Right ventricle myocardium inferior (tissue), 1 donor: Measurements from ENCODE around the gene CERS6. TPM values are rescaled to one million over a fixed set of nuclear protein-coding genes. Genes with fewer than 3 reads are reported as not detected.

ENCODE experiments used
- ATAC-seq: fragments of 200-7000 bp; cut with Tn5 transposase; one replicate; pipeline ENCODE4 v1.9.1; 2020; ENCODE audit warnings: mild to moderate bottlenecking, moderate library complexity
- DNase-seq: peaks from one replicate; pipeline ENCODE4 v3.0.0; 2021; ENCODE audit errors: missing footprints
- intact Hi-C: fragments of 100-400 bp; cut with DNase I; formaldehyde crosslinking; loops from one replicate; pipeline ENCODE4 v1.11.0; 2022
- total RNA-seq: library from RNA; stranded (reverse); fragmentation: NEBNext Ultra II Directional; extraction: Animal tissue kit (Norgen Biotek cat#: 25700); gene quantifications from one replicate; pipeline ENCODE4 v1.2.1, GENCODE V29; 2021
- donor health status: DM: no; HTN: yes; CAD: no; lungs with severe emphysema.

CERS6 gene
- total RNA-seq, 1 donor from 2014 or later = 65.7 TPM

DNA sequence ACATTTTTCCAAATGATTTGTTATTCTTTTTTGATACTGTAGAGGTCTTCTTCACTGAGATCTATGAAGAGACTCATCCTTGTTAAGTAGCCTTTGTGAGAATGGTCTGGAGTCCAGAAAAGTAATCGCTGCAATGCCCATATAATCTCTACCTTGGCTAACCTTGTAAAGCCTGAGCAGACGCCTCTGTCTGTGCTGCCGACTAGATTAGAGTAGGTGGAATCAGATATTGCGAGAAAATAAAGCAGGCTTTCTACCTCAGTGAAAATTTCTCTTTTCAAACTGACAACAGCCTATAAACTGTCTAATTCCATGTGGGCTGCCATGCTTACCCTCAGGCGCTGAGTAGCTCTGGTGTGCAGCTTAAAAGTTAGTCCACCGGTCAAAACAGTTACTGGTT is 17.5 kb upstream of the CERS6 start:
- ATAC-seq (no peak), DNase-seq (no peak)
- intact Hi-C loops = no loop called here

DNA sequence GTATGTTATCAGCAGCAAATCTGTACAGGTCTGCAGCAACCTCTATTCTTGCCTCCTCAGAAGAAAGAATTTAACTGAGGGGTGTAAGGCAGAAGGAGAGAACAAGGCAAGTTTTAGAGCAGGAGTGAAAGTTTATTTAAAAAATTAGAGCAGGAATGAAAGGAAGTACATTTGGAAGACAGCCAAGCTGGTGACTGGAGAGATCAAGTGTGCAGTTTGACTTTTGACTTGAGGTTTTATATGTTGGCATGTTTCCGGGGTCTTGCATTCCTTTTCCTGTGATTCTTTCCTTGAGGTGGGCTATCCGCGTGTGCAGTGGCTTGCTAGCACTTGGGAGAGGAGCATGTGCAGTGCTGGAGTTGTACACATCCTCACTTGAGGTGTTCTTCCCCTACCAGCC is 16.5 kb upstream of the CERS6 start:
- DNase-seq = no peak
- no peak for ATAC-seq
- intact Hi-C loops = no loop called here

DNA sequence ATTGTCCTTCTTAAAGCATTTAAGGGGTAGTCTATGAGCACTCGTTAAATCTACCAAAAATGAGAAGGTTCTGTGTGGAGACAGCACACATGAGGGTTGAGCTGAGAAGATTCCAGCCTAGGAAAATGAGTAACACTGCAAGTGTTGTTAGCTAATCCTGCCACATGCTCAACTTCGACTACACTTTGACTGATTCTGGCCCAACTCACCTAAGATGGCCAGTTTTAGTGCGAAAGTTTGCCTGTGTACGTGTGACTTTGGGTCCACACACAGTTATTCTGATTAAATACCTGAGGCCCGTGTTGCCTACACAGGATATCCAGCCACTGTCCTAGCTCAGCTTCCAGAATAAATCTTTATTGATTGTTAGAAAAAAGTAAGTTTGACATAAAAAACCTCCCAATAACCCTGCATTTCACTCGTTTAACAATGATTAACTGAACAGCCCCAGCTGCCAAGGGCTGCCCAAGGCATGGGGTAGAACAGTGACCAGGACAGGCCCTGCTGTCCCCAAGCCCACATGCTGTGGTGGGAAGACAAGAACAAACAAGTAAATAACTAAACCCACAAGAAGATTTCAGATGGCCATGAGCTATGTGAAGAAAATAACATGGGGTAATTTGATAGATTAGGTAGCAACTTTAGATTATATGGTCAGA is 14.7 kb upstream of the CERS6 start:
- DNase-seq (no peak), ATAC-seq (no peak)
- intact Hi-C loops = loop anchor here (5.0 kb wide), 1 partner anchor 246 kb away; no protein-coding TSS in a partner anchor

DNA sequence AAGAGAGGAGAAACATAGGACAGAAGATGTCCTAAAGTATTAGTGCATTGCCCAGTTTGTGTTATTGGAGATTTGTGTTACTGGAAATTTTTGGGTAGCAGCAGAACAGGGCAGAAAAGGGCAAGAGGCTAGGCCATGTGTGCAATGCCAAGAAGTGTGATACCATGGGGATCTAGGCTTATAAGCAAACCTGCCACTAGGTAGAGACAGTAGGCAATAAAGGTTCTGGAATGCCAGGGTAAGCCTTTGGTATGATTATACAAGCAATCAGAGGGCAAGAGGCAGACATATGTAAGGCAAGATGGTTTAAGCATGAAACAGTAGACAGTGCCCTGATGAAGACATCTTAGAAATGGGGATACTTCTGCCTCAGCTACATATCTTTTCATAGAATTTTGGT is 12.3 kb upstream of the CERS6 start:
- DNase-seq (no peak), ATAC-seq (peak; percentile 50)
- intact Hi-C loops = loop anchor here (5.0 kb wide), 1 partner anchor 243 kb away; no protein-coding TSS in a partner anchor

DNA sequence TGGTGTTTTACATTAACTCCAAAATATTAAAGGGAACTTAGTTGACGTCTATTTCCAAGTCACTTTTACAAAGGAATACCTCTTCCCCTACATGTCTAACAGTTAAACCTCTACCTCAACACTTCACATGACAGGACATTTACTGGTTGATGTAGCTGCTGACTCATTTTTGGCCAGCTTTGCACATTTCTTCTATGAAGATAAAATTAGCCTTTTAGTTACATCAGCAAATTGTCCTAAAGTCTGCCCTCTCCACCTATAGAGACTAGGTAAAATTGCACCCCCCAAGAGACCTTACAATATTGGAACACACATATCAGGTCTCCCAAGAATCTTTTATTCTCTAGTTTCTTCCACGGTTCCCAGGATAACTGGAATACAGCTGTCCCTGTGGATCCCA is 10.1 kb upstream of the CERS6 start:
- ATAC-seq (no peak), DNase-seq (no peak)
- intact Hi-C loops = no loop called here

DNA sequence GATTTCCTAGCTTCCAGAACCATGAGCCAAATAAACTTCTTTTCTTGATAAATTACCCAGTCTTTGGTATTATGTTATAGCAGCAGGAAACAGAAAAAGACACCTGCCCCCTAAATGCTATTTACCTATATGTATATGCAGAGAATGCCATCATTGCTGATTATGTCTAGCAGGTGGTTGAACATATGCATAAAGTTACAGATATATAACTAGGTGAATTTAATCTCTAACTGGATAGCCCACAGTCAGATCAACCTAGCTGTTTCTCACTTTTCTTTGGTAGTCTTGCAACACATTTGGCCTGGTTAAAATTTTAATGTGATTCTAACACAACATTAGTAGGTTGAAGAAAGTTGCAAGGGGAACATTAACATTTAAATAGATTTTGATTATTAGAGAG is 7.1 kb upstream of the CERS6 start:
- DNase-seq (no peak), ATAC-seq (no peak)
- intact Hi-C loops = no loop called here

DNA sequence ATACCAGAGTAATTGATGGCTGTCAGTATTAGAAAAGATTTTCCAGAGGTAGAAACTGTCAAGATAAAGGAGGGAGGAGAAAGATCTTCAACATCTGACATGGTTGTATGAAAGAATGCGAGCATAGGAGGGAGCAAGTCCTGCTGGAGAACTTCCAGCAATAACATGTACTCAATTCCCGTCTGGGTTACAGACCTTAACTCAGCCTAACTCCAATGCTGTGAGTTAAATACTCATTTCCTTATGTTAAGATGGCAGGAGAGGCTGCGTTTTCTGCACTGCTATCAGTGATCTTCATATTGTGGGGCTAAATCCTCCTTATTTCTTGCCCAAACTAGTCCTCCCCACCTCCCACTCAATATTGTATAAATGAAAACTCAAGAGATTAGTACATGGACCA is 6.7 kb upstream of the CERS6 start:
- no peak for DNase-seq
- intact Hi-C loops = no loop called here

DNA sequence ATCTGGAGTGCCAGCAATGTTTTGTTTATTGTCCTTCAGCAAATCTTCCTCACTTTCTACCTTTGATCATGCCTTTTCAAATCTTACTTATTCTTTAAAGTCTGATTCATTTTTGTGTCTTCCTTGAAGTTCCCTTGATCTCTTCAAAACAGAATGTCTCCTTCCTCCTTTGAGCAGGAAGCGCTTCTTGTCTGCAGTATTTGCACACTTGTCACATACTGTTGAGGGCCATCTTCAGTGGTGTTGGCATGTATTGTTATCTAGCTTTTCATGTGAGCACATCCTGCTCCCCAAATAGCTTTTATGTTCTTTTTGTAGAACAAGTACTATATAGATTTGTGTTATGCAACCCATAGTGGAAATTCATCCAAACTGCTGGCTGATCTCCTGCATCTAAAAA is 5.9 kb upstream of the CERS6 start:
- ATAC-seq (no peak), DNase-seq (no peak)
- intact Hi-C loops = no loop called here

More for the DNA sequence above, 6.7 kb upstream of the CERS6 start:
- no peak for ATAC-seq

DNA sequence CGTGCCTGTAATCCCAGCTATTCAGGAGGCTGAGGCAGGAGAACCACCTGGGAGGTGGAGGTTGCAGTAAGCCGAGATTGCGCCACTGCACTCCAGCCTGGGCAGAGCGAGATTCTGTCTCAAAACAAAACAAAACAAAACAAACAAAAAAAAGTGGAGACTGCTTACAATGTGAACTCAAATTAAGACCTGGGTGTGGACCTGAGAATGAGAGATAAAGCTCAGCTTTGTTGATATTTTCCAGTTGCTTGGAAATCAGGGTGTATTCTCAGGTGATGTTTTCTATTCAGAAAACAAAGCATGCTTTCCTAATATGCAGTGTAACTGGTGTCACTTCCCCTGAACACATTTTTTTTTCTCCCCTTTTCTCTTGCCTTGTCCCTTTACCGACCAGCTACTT is 5.3 kb upstream of the CERS6 start:
- ATAC-seq (no peak), DNase-seq (no peak)
- intact Hi-C loops = no loop called here

DNA sequence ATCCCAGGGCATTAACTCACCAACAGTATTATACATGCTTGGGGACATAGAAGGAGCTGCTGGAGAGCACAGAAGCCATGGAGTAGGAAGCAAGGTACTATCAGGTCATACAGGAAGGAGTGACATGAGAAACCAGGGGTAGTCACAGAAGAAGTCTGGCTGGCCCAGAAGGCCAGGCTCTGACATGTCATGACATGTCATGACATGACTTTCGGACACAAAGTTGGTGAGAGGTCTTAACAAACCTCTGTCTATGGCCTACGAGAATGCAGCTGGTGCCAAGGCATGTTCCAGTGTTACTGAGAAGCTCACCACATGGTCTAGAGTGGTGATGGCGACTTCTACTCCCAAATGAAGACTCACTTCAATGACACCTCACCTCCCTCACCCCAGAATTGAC is 3.3 kb upstream of the CERS6 start:
- no peak for ATAC-seq
- no peak for DNase-seq
- intact Hi-C loops = no loop called here

DNA sequence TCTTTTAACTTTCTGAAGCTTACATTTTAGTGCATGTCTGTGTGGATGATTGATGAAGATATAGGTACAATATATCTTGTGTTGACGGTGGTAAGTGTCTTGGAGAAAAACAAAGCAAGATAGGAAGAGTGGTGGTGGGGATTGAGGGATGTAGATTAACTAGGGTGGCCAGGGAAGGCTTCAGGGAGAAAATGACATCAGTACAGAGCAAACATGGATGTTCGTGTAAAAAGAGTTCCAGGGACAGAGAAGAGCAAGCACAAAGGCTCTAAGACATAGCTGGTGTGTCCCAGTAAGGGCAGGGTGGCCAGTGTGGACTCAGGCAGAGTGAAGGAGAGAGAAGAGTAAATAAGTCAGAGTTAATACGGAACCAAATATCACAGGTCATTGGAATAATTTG is 2.7 kb upstream of the CERS6 start:
- ATAC-seq = no peak
- intact Hi-C loops = no loop called here
- DNase-seq = no peak

DNA sequence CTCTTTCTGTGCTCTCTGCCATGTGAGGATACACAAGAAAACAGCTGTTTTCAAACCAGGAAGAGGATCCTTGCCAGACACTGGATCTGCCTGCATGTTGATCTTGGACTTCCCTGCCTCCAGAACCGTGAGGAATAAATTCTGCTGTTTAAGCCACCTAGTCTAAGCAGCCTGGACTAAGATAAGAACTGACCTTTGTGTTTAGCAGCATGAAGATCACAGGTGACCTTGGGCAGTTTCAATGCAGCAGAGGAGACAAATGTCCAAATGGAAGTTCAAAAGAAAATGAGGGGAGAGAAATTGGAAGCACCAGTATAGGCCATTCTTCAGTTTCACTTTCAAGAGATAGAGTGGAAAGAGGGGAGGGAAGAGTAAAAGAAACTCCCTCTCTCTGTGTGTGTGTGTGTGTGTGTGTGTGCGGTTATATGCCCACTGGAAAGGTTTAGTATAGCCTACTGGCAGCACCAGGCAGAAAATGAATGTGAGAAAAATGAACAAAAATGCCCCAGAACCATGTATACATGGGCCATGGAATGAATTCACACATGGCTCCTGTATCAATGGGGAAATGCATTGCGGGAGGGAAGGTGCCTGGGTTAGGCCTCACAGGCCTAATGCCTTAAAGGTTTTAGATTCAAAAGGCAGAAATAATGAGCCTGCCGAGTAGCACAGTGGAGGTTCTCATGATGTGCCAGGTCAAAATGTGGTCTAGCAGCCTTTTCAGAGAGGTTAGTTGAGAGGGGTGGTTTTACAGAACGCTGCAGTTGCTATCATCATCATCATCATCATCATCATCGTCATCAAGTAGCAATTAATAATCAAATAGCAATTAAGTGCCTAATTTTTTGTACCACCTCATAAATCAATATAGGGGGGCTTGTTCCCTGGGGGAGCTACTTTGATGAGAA is 1.1 kb upstream of the CERS6 start:
- no peak for DNase-seq
- intact Hi-C loops = loop anchor here (5.0 kb wide), 2 partner anchors 137 to 302 kb away; no protein-coding TSS in a partner anchor
- no peak for ATAC-seq

DNA sequence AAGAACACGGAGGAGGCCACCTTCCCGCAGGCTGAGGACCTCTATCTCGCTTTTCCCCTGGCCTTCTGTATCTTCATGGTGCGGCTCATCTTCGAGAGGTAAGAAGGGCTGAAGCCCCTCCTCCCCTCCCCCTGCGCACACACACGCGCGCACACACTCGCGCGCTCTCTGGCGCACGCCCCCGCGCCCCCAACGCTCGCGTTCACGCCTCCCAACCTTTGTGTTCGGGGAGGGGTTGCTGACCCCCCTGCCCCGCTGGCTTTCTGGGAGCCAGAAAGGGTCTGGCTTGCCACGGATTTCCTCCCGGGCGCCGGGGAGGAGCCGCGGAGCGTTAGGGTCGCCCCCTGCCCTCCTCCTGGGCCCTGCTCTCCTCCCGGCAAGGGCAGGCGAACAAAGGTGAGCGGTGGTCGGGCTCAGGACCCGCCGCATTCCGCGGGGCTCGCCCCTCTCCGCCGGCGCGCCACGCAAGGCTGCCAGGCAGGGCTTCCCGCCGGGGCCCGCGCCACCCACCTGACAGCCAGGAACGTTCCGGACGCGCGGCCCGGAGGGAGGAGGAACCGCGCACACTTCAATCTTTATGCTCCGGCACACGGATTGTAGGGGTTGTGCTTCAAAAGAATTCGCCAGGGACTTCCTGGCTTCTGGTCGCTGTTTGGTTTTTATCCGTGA is 583 bp downstream of the CERS6 start:
- ATAC-seq = peak; percentile 46
- intact Hi-C loops = loop anchor here (2.0 to 5.0 kb wide), 5 partner anchors 34 to 301 kb away; no protein-coding TSS in a partner anchor

DNA sequence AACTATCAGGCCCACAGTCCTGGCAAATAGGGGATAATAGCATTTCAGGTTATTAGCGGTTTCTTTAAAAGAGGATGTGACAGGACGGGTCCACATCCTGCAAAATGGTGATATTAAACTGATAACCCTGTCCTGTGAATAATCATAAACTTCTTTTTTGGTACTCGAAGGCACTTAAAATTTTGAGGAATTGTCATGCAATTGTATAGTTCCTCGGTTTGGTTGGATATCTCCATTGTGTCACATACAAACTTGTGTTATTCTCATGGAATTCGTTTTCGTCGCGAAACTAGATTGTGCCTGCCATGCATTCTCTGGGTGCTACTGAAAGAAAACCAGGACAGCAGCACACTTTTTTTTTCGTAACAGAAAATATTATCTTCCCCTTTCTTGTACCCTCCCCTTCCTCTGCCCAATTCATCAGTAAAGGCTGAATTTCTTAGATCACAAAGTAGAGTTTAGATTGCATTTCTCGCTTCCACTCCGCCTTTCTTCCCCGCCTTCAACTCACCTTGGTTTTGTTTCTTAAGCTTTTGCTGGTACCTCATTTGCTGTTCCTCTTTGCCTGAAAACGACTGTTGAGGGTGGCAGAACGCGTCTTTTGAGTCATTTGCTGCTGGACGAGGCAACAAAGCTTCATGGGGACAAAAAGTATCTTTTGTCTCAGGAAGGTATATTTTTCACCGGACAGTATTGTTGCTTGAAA is 1.3 kb downstream of the CERS6 start:
- DNase-seq (no peak), ATAC-seq (no peak)
- intact Hi-C loops = loop anchor here (2.0 to 5.0 kb wide), 5 partner anchors 33 to 300 kb away; no protein-coding TSS in a partner anchor

More for the DNA sequence above, 583 bp downstream of the CERS6 start:
- peak; percentile 74 for DNase-seq

DNA sequence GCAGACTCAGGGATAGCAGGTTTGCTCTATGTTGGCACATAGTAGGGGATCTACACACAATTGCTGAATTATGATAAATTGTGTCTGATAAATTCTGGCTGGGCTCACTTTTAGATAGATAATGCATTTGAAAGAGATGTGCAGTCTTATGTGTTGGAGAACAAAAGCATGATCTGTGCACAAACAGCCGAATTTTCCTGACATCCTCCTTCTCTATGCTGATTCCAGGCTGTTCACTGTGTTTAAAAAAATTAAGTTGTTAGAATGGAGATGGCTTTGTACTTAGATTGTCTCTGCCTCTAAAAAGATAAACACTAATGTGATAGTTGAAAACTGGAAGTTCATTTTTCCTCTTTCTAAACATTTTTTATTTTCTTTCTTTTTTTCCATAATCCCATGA is 2.1 kb downstream of the CERS6 start:
- ATAC-seq (no peak), DNase-seq (no peak)
- intact Hi-C loops = loop anchor here (5.0 kb wide), 2 partner anchors 134 to 299 kb away; no protein-coding TSS in a partner anchor

DNA sequence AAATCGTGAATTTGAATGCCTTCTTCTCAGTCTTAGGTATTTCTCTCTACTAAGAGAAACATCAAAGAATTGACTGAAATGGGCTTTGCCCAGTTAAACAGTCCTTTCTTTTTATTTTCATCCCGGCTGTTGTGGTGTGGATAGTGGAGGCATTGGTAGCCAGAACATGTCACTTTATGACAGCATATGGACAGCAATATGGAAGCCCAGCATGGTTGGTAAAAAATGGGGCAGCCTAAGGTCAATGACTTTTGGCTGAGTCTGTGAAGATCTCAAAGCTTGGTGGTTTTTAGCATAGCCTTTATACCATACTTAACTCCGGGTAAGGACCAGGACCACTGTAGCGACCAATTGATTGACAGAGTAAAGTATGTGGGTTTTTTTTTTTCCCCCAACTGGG is 3.2 kb downstream of the CERS6 start:
- intact Hi-C loops = loop anchor here (5.0 kb wide), 2 partner anchors 133 to 298 kb away; no protein-coding TSS in a partner anchor
- ATAC-seq (no peak), DNase-seq (no peak)

DNA sequence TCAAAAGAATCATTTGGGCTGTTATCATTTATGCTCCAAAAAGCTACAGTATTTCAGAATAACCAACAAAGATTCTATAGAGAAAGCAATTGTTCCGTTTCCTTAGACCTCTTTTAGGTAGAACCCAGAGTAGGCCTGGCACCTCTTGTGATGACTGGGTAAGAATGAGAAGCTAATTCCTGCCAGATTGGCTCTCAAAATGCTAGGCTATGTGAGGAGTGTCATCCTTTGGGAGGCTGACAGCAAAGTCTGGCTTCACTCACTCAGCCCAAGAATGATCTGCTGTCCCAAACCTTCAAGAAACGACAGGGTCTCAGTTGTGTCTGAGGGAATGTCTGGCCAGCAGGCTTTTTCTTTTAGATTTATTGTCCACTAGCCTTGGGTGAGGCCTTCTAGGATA is 4.5 kb downstream of the CERS6 start:
- ATAC-seq = no peak
- DNase-seq = no peak
- intact Hi-C loops = no loop called here

DNA sequence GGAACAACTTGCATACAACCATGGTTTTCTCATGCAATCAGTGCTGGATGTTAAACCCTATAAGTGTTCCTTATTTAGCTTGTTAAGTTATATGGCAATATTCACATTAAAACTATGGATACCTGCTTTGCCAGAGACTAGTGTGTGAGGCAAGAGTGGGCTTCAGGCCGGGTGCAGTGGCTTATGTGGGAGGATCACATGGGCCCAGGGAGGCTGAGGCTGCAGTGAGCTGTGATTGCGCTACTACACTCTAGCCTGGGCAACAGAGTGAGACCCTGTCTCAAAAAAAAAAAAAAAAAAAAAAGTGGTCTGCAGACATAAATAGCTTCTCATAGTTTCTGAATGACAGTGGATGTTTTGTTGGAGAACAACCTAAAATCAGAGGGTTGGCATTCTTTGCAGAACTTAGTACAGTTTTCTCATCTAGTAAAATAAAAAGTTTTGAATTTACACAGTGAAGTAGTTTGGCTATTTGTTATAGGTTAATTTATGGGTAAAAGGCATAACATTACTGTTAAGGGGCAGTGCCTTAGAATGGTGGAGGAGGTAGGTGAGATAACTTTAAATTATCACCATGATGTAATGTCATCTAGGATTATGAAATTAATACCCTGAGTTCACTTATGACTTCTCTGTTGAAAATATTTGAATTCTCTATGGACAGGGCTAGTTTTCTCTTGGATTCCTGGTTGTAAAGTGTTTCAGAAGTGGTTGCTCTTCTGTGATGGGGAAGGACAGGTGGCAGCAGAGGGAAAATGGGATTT is 5.3 kb downstream of the CERS6 start:
- intact Hi-C loops = no loop called here
- ATAC-seq (no peak), DNase-seq (no peak)
